ENCODE results near the gene KLC1.
"Not testable (repeated sequence)": the region's sequence is repeated elsewhere in the genome, so short reads cannot be mapped to it uniquely, and the experiment has no call there.

The KLC1 gene

GRCh38 chr14:103691655-103692054 lies 62.6 kb downstream of the KLC1 start:
- DNase-seq (ENCODE audit: low spot score) = not testable (repeated sequence)

GRCh38 chr14:103692159-103692558 lies 63.1 kb downstream of the KLC1 start:
- DNase-seq (ENCODE audit: low spot score) = no peak

- no peak for DNase-seq (ENCODE audit: low spot score)
Measured at GRCh38 chr14:103692871-103693270, 63.9 kb downstream of the KLC1 start.

GRCh38 chr14:103693515-103693914 lies 64.5 kb downstream of the KLC1 start:
- DNase-seq (ENCODE audit: low spot score) = no peak

GRCh38 chr14:103694572-103695026 lies 65.6 kb downstream of the KLC1 start:
- DNase-seq (ENCODE audit: low spot score) = no peak

- no peak for DNase-seq (ENCODE audit: low spot score)
Measured at GRCh38 chr14:103695296-103696069, 66.5 kb downstream of the KLC1 start.

DNA sequence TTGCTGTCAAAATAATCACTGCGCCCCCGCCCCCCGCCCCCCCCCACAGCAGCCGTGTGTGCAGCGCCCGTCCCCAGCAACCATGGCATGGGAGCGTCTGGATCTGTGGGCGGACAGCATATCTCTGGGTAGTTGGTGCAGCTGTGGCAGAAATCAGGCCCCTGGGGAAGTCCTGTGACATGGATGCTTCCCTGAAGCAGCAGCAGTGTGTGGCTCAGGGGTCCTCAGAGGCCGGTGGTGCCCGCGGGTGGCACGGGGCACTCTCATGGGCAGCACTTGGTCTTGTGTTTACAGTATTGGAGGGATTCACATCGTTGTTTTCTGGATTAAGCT lies 67.0 kb downstream of the KLC1 start:
- DNase-seq (ENCODE audit: low spot score) = no peak

GRCh38 chr14:103696466-103697071 lies 67.6 kb downstream of the KLC1 start:
- no peak for DNase-seq (ENCODE audit: low spot score)

DNA sequence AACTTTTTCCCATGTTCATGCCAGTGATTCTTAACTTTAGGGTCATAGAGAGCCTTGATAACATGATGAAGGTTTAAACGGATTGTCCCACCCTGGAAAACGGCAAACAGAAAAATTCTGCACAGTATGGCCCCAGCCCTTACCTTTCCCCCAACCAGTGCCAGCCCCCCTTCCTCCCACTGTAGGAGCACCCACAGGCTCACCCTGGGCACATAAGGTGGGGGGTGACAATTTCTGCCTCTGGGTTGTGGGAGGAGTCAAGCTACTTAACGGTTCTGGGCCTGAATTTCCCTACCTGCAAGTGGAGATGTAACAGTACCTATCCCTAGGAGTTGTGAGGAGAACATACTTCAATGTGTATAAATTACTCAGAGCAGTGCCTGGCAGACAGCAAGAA lies 68.2 kb downstream of the KLC1 start:
- DNase-seq (ENCODE audit: low spot score) = no peak

GRCh38 chr14:103697603-103698379 lies 68.8 kb downstream of the KLC1 start:
- DNase-seq (ENCODE audit: low spot score) = no peak

DNA sequence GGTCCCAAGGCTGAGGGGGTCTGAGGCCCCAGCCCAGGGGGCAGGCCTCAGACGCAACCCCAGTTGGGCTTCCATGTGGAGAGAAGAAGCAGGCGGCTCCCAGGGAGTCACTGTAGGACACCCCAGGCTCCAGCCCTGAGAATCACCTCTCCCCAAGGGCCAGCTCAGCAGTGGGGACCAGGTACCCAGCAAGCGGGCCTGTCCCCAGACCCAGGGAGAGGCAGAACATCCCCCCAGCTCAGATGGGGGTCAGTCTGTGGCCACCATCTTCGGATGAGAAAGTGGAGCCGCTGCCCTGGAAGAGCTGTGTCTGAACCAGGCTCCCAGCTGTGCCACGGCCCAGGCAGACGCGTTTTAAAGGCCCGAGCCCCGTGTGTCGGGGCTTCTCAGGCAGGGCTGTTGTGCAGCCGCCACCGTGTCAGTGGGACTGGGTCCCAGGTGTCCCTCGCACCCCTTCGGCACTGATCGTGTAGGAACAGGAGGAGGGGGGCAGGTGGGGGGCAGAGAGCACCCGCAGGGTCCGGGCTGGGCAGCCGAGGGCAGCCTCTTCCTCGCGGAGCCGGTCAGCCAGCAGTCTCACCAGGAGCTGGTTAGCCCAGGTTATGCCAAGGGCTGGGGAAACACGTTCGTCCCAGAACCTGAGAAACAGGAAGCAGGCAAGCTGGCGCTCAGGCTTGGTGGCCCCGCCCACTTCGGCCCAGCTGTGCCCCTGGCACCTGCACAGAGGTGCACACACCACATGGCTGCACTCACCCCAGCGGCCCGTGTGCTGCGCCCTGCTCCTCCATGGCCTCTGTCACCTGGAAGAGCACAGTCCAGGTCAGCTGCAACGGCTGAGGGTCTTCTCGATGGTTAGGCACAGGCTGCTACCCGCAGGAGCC lies 69.6 kb downstream of the KLC1 start:
- DNase-seq (ENCODE audit: low spot score) = no peak

GRCh38 chr14:103699261-103699661 lies 70.2 kb downstream of the KLC1 start:
- no peak for DNase-seq (ENCODE audit: low spot score)

GRCh38 chr14:103699901-103700752 lies 71.1 kb downstream of the KLC1 start:
- DNase-seq (ENCODE audit: low spot score) = no peak

- no peak for DNase-seq (ENCODE audit: low spot score)
Measured at GRCh38 chr14:103700753-103701490, 71.9 kb downstream of the KLC1 start.

- no peak for DNase-seq (ENCODE audit: low spot score)
Measured at GRCh38 chr14:103702095-103702494, 73.1 kb downstream of the KLC1 start.

DNA sequence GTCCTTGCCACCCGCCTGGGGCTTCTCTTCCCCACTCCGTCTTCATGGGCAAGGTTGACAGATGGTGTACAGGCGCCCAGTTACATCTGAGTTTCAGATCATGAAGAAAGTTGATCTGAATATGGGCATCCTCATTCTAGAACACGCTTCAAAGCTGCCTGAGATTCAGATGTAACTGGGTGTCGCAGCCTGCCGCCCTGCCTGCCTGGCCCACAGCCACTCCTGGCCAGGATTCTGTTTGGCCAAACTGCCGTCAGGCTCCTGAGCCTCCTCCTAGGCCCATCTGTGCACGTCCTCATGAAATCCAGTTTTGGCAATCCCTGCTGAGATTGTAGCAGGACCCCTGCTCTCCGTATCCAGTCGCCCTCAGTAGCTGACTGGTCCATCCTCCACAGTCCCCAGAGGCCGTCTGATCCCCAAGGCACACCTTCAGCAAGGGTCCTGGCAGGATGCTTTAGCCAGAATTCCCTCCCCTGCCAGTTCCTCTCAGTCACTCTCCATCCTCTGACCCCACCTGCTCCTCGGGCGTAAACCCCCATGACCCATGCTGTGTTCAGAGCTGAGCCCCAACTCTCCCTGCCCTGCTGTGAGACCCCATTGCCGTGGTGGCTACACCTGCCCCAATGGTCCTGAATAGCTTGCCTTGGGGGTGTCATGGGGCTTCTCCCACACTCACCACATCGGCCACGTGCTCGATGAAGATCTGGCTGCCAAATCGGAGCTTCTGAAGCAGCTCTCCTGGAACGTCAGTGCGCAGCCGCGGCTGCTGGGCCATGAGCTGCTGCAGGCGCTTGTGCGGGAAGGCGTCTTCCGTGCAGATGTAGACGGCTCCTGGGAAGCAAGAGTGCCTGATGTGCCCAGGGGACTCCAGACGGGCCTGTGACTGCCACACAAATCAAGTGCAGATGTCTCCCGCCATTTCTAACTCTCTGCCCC lies 73.8 kb downstream of the KLC1 start:
- DNase-seq (ENCODE audit: low spot score) = no peak

DNA sequence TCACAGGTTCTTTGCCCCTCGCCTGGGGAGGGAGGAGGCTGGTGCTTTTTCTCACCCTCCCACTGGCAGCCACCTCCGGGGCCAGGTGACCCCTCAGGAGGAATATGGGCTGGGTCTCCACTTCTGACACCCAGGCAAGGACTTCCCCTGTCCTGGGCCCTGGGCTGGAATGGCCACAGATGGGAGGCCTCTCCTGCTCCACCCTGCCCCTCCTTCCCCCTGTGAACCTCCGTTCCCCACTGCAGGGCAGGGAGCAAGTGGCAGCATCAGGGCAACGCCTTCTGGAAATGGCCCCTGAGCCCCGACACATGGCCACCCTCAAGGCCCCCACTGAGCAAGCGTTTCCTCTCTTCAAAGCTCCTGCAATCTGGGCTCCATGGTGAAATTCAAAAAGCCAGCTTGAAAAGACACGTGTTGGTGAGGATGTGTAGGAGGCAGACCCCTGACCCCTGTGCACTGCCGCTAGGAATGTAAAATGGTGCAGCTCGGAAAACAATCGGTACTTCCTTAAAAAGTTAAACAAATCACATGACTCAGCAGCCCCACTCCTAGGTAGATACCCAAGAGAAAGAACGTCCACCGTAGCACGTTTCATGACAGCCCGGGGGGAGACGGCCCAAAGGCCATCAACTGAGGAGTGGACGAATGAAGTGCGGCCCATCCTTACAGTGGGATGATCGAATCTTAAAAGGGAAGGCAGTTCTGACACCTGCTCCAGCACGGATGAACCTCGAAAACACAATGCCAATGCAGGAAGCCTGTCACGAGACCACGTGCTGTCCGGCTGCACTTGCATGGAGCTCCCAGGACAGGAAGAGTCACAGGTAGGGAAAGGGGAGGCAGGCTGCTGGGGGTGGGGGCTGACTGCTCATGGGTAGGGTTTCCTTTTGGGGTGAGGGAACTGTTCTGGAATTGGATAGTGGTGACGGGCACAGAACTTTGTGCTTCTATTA lies 74.7 kb downstream of the KLC1 start:
- DNase-seq (ENCODE audit: low spot score) = no peak

GRCh38 chr14:103704708-103705107 lies 75.7 kb downstream of the KLC1 start:
- no peak for DNase-seq (ENCODE audit: low spot score)

Measured in CD4-positive, alpha-beta T cell treated with Interleukin-2 at 100 ng/mL for 4 hours (primary cell).